Activated naive CD8-positive, alpha-beta T cell treated with anti-CD3 and anti-CD28 coated beads, Interleukin-2, amount 10 ng/mL, durations not matched to agents 7 days and 5 days (primary cell): ENCODE measurements around the gene MMP17. TPM values are rescaled to one million over a fixed set of nuclear protein-coding genes. Genes with fewer than 3 reads are reported as not detected.

ENCODE experiments used
- ATAC-seq: fragments of 150-1000 bp; cut with Tn5 transposase; one replicate; pipeline ENCODE4 v1.10.0; 2021; ENCODE audit warnings: low read depth, moderate library complexity
- POLR2A ChIA-PET: fragments of 350-600 bp; sonication (Branson Sonifier 250); formaldehyde crosslinking; loops from one replicate; lab custom pipeline; 2021; ENCODE audit warnings: antibody characterized with exemption; lab: Charles Lee
- DNase-seq: peaks from one replicate; pipeline ENCODE4 v3.0.0; 2021
- H3K27ac Mint-ChIP-seq: one replicate; pipeline ENCODE4 v1.8.0; 2022; ENCODE audit warnings: mild to moderate bottlenecking, mixed read lengths
- H3K27me3 Mint-ChIP-seq: one replicate; pipeline ENCODE4 v1.8.0; 2022; ENCODE audit warnings: mild to moderate bottlenecking, moderate library complexity, mixed read lengths
- H3K36me3 Mint-ChIP-seq: one replicate; pipeline ENCODE4 v1.8.0; 2021; ENCODE audit warnings: mild to moderate bottlenecking, mixed read lengths
- H3K4me1 Mint-ChIP-seq: one replicate; pipeline ENCODE4 v1.8.0; 2021; ENCODE audit warnings: mixed read lengths
- H3K4me3 Mint-ChIP-seq: one replicate; pipeline ENCODE4 v1.8.0; 2022; ENCODE audit warnings: mild to moderate bottlenecking, moderate library complexity, mixed read lengths
- H3K9me3 Mint-ChIP-seq: one replicate; pipeline ENCODE4 v1.8.0; 2021; ENCODE audit warnings: mixed read lengths
- total RNA-seq, 2 experiments: library from RNA; stranded (reverse); gene quantifications; one replicate each; pipeline ENCODE4 v1.2.3, GENCODE V29; 2021

Gene MMP17
- total RNA-seq, 2 experiments from 2014 or later: 0.36 to 0.54 TPM

- Mint-ChIP-seq H3K27ac (no peak overlapping the region), H3K9me3 (no peaks in the 10 kb centered on the region), H3K36me3 (no peaks in the 10 kb centered on the region), H3K27me3 (peaks cover 46% of the 10 kb centered on the region), H3K4me3 (no peak overlapping the region), H3K4me1 (peaks cover 1% of the 10 kb centered on the region)
- POLR2A ChIA-PET: no interaction called here
- DNase-seq: no peak
- no peak for ATAC-seq
These were observed 1.7 kb downstream of the MMP17 start for GRCh38 chr12:131829791-131830334.

- POLR2A ChIA-PET: no interaction called here
- peak overlapping the region; percentile 61 for H3K4me3 Mint-ChIP-seq
These were observed 2.2 kb downstream of the MMP17 start for GRCh38 chr12:131830335-131830913.

GRCh38 chr12:131830914-131831571 is 2.9 kb downstream of the MMP17 start:
- Mint-ChIP-seq H3K9me3 (no peaks in the 10 kb centered on the region), H3K36me3 (no peaks in the 10 kb centered on the region), H3K27ac (no peak overlapping the region), H3K27me3 (peaks cover 41% of the 10 kb centered on the region), H3K4me1 (peaks cover 1% of the 10 kb centered on the region), H3K4me3 (peak overlapping the region; percentile 61)
- peak; percentile 20 for ATAC-seq
- POLR2A ChIA-PET: no interaction called here
- no peak for DNase-seq

More at GRCh38 chr12:131830335-131830913, 2.2 kb downstream of the MMP17 start:
- Mint-ChIP-seq H3K4me1 (peaks cover 1% of the 10 kb centered on the region), H3K9me3 (no peaks in the 10 kb centered on the region), H3K27ac (no peak overlapping the region), H3K36me3 (no peaks in the 10 kb centered on the region), H3K27me3 (peaks cover 46% of the 10 kb centered on the region)
- peak; percentile 72 for DNase-seq
- ATAC-seq: peak; percentile 50

GRCh38 chr12:131831635-131832041 is 3.4 kb downstream of the MMP17 start:
- DNase-seq: no peak
- peaks cover 1% of the 10 kb centered on the region for H3K4me1 Mint-ChIP-seq
- ATAC-seq: no peak
- H3K4me3 Mint-ChIP-seq: no peak overlapping the region
- no peak overlapping the region for H3K27ac Mint-ChIP-seq
- H3K36me3 Mint-ChIP-seq: no peaks in the 10 kb centered on the region
- POLR2A ChIA-PET: no interaction called here
- H3K9me3 Mint-ChIP-seq: no peaks in the 10 kb centered on the region
- peaks cover 37% of the 10 kb centered on the region for H3K27me3 Mint-ChIP-seq

- Mint-ChIP-seq H3K27ac (no peak overlapping the region), H3K27me3 (peaks cover 29% of the 10 kb centered on the region), H3K36me3 (no peaks in the 10 kb centered on the region), H3K4me3 (no peak overlapping the region), H3K4me1 (peaks cover 1% of the 10 kb centered on the region), H3K9me3 (no peaks in the 10 kb centered on the region)
- POLR2A ChIA-PET: no interaction called here
- DNase-seq: no peak
- ATAC-seq: no peak
These were observed 4.4 kb downstream of the MMP17 start for GRCh38 chr12:131832321-131833231.

- Mint-ChIP-seq H3K27me3 (peaks cover 27% of the 10 kb centered on the region), H3K9me3 (no peaks in the 10 kb centered on the region), H3K4me1 (peaks cover 1% of the 10 kb centered on the region), H3K27ac (no peak overlapping the region), H3K4me3 (no peak overlapping the region), H3K36me3 (no peaks in the 10 kb centered on the region)
- POLR2A ChIA-PET: no interaction called here
- ATAC-seq: no peak
- DNase-seq: no peak
These were observed 5.2 kb downstream of the MMP17 start for GRCh38 chr12:131833288-131833895.

GRCh38 chr12:131833896-131834641 is 5.9 kb downstream of the MMP17 start:
- no peak overlapping the region for H3K27ac Mint-ChIP-seq
- no peaks in the 10 kb centered on the region for H3K36me3 Mint-ChIP-seq
- POLR2A ChIA-PET: no interaction called here
- H3K4me3 Mint-ChIP-seq: no peak overlapping the region
- H3K27me3 Mint-ChIP-seq: peaks cover 26% of the 10 kb centered on the region
- DNase-seq (no peak), ATAC-seq (no peak)
- H3K4me1 Mint-ChIP-seq: peaks cover 1% of the 10 kb centered on the region
- no peaks in the 10 kb centered on the region for H3K9me3 Mint-ChIP-seq

- H3K36me3 Mint-ChIP-seq: no peaks in the 10 kb centered on the region
- no peak for ATAC-seq
- H3K27me3 Mint-ChIP-seq: peaks cover 22% of the 10 kb centered on the region
- peaks cover 1% of the 10 kb centered on the region for H3K4me1 Mint-ChIP-seq
- H3K27ac Mint-ChIP-seq: no peak overlapping the region
- no peaks in the 10 kb centered on the region for H3K9me3 Mint-ChIP-seq
- no peak overlapping the region for H3K4me3 Mint-ChIP-seq
- POLR2A ChIA-PET: interaction anchor here (2.5 kb wide), 1 partner anchor 115 kb away, joined by 6 read pairs; the partner anchor contains the start of gene EP400
- DNase-seq: no peak
These were observed 6.8 kb downstream of the MMP17 start for GRCh38 chr12:131834798-131835615.

GRCh38 chr12:131835616-131836171 is 7.5 kb downstream of the MMP17 start:
- DNase-seq: no peak

GRCh38 chr12:131836193-131836592 is 8.0 kb downstream of the MMP17 start:
- no peak for ATAC-seq
- POLR2A ChIA-PET: interaction anchor here (2.5 kb wide), 1 partner anchor 113 kb away, joined by 6 read pairs; the partner anchor contains the start of gene EP400
- no peak for DNase-seq
- Mint-ChIP-seq H3K9me3 (no peaks in the 10 kb centered on the region), H3K4me1 (no peaks in the 10 kb centered on the region), H3K27ac (no peak overlapping the region), H3K4me3 (no peak overlapping the region), H3K27me3 (peaks cover 15% of the 10 kb centered on the region), H3K36me3 (no peaks in the 10 kb centered on the region)

More at GRCh38 chr12:131835616-131836171, 7.5 kb downstream of the MMP17 start:
- Mint-ChIP-seq H3K4me3 (no peak overlapping the region), H3K27ac (no peak overlapping the region), H3K27me3 (peaks cover 20% of the 10 kb centered on the region), H3K36me3 (no peaks in the 10 kb centered on the region), H3K9me3 (no peaks in the 10 kb centered on the region), H3K4me1 (peaks cover 1% of the 10 kb centered on the region)
- POLR2A ChIA-PET: interaction anchor here (2.5 kb wide), 1 partner anchor 114 kb away, joined by 6 read pairs; the partner anchor contains the start of gene EP400
- ATAC-seq: no peak

- no peak overlapping the region for H3K27ac Mint-ChIP-seq
- DNase-seq (no peak), ATAC-seq (no peak)
- H3K4me1 Mint-ChIP-seq: no peaks in the 10 kb centered on the region
- POLR2A ChIA-PET: interaction anchor here (2.5 kb wide), 1 partner anchor 113 kb away, joined by 6 read pairs; the partner anchor contains the start of gene EP400
- no peak overlapping the region for H3K4me3 Mint-ChIP-seq
- no peaks in the 10 kb centered on the region for H3K36me3 Mint-ChIP-seq
- H3K27me3 Mint-ChIP-seq: peaks cover 10% of the 10 kb centered on the region
- no peaks in the 10 kb centered on the region for H3K9me3 Mint-ChIP-seq
These were observed 8.7 kb downstream of the MMP17 start for GRCh38 chr12:131836714-131837397.
